HG03442 (cell line): ENCODE measurements around the gene FHOD3.

Experiments used
- ATAC-seq: cut with Tn5 transposase; IDR thresholded peaks from one replicate; pipeline ENCODE4 v1.9.1; 2021; ENCODE audit warnings: mild to moderate bottlenecking, moderate library complexity; ENCODE audit not compliant: unreplicated experiment

The FHOD3 gene

DNA sequence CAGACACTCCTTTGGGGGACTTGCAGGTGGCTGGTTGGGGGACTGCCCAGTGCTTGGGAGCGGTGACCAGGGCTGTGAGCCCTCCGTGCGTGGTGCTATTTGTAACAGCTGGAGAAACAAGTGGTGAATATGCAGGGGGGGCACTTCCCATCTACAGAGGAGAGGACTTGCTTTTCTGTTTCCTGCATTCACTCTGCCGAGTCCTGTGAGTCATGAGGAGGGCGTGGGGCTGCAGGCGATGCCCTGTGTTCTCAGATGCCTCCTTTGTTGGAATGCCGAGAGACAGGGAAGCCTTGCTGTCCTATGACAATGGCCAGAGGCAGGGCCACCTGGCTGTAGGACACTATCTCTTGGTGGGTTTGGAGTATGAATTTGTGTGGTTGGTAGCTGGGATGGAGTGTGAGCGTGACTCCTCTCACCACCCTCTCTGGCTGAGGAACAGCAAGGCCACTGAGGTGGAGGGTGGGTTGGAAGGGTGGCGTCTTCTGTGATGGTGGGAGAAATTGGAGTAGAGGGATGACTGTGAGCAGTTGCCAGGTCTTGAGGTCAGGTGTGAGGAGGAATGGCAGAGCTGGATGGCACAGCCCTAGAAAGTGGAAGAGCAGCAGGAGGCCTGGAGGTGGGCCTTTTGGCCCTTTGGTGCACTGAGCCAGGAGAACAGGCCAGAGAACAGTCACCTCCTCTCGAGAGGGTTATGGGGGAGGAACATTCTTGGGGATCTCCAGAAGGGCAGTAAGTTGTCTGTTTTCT, 24.3 kb downstream of the FHOD3 start:
- ATAC-seq: no peak

GRCh38 chr18:36322408-36322728, 24.9 kb downstream of the FHOD3 start:
- no peak for ATAC-seq

- no peak for ATAC-seq
These were observed 25.2 kb downstream of the FHOD3 start for GRCh38 chr18:36322734-36323133.

GRCh38 chr18:36323421-36323820, 25.9 kb downstream of the FHOD3 start:
- ATAC-seq: no peak

GRCh38 chr18:36325846-36326245, 28.3 kb downstream of the FHOD3 start:
- no peak for ATAC-seq

GRCh38 chr18:36326771-36327170, 29.3 kb downstream of the FHOD3 start:
- ATAC-seq: no peak

- no peak for ATAC-seq
These were observed 30.1 kb downstream of the FHOD3 start for GRCh38 chr18:36327352-36328316.

- peak; percentile 35 for ATAC-seq
These were observed 30.9 kb downstream of the FHOD3 start for GRCh38 chr18:36328385-36328858.

DNA sequence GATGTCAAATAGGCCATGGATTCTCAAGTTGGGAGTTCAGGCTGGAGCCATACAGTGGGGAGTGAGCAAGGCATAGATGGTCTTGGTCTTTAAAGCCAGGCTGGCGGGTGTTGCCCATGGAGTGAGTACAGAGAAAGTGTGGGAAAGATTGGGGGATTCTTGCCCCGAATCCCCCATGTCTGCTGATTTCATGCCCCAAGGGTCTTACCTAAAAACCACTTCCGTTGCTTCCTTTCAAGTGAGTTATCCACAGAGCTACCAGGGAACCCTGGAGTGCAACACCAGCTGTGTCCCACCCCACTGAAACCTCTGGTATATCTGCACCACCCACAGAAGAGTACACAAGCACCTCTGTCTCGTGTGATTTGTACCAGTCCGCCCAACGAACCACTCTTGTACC, 31.4 kb downstream of the FHOD3 start:
- no peak for ATAC-seq

DNA sequence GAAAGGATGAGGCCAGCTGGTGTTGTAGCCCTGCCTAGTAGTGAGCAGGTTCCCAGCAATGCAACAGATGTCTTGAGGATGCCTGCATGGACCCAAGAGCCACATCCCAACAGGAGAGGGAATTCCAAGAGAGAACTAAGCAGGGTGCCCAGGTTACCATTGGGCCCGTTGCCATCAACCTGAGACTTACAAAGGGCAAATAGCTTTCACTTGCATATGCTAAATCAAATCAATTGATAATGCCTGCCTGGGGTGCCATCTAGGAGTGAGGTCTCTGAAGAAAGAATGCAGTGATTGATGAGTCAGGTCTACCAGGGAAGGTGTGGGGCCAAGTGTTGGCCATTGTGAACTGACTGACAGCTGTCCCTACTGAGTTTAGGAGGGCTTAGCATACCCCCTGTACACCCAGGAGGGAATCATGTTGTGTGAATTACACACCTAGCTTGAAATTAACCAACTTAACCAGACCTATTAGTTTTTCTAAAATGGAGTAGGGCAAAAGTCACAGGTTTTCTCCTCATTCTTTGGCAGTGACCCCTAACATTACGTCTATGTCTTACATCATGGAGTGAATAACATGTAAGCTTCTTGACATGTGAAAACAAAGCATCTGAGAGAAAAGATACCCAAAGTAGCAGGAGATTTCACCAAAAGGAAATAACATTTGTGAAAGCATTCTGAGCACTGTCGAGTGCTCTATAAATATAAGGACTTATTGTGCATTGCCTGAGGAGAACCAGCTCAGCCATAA, 32.3 kb downstream of the FHOD3 start:
- ATAC-seq: no peak

GRCh38 chr18:36330435-36331052, 33.0 kb downstream of the FHOD3 start:
- no peak for ATAC-seq

DNA sequence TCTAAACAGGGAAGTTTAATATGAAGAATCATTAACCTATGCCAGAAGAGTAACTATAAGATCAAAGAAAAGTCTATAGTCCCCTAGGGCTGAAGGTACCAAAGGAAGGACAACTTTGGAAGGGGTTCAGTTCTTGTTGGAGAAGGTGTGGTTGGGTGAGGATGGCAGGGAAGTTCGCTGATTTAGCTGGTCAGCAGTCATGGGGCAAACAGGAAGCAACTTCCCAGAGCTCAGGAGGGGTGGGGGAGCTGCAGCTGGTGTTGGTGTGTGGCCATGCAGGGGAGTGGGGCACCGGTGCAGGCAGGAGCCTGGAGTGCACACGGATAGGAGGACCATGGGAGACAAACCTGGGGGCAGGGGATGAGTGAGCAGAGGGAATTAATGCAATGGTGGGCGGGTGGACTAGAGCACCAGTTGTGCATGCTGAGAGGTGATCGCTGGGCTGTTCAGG, 34.0 kb downstream of the FHOD3 start:
- no peak for ATAC-seq

GRCh38 chr18:36333414-36333813, 35.9 kb downstream of the FHOD3 start:
- no peak for ATAC-seq

GRCh38 chr18:36334798-36335197, 37.3 kb downstream of the FHOD3 start:
- no peak for ATAC-seq

DNA sequence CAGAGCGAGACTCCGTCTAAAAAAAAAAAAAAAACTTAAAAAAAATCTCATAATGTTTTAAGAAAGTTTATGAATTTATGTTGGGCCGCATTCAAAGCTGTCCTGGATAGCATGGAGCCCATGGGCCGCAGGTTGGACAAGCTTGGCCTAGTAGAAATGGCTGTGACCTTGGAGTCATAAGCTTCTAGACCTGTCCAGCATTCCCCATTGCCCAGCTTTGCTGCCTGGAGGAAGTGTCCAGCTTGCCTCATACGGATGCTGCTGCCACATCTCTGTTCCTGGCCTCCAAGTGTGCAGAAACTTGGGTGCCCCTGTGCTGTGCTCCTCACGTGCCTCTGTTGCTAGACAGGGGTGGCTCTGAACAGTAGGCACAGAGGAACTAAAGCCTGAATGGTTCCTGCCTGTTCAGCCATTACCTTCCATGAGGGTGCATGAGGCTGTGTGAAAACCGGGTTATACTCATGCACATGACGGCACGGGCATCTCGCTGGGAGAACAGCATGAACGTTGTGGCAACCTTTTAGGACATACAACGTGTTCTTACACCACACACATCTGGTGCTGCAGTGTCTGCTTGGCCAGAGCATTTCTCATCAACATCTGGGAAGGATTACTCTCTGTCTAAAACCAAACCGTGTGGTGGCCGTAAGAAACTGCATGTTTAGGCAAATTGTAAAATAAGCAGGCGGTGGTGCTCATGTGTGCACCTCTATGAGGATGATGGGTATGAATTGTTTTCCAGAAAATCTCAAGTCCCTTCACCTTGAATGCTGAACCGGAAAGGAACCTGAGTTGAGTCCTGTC, 38.2 kb downstream of the FHOD3 start:
- ATAC-seq: no peak

- ATAC-seq: no peak
These were observed 40.3 kb downstream of the FHOD3 start for GRCh38 chr18:36337679-36338402.

DNA sequence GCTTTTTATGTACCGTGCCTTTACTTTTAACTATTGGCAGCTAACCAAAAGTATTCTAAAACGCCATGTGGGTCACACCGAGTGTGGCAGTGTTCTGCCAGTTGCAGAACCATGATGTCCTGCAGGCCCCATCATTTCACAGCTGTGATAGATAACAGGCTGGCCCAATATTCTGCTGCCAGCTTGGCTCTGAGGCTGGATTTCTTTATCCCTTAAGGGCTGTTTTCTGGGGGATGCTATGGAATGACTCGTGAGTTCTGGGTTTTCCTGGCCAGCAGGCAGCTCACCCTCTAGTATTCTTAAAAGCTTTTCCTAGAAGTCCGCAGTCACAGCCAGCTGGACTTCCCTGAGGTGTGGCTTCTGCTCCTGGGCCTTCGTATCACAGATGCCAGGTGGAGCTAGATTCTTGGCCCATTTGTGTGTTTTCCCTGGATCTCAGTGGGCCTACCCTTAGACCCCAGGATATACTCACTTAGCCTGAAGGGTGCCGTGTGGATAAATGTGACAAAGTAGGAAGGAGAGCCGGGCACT, 41.0 kb downstream of the FHOD3 start:
- no peak for ATAC-seq

GRCh38 chr18:36340246-36340645, 42.7 kb downstream of the FHOD3 start:
- ATAC-seq: no peak

DNA sequence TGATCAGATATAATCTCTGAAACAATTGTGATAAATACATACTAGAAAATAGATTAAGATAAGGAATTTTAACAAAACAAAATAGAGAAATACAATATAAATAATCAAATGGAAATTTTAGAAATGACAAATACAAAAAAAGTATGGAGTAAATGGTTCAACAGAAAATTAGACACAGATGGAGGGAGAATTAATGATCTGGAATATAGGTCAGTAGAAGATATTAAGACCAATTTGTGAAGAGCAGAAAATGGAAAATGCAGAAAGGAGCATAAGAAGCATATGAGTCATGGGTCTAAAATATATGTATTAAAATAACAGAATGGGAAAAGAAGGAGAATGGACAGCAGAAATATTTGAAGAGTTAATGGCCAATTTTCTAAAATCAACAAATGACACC, 44.4 kb downstream of the FHOD3 start:
- ATAC-seq: no peak
